ENCODE results near the gene SYT12.

GRCh38 chr11:66975405-66976027 is 47.4 kb upstream of the SYT12 start:
- TF ChIP-seq CTCF (IDR thresholded peaks at IDR 0.05): no peak
- TF ChIP-seq POLR2A (IDR thresholded peaks at IDR 0.05): no peak

Data from body of pancreas (tissue), 4 donors.